Mammary epithelial cell (primary cell): ENCODE data around the gene MRPL17.

Experiments used
- CTCF ChIP-seq, 2 donors: IDR thresholded peaks in 1 of 2; conservative IDR thresholded peaks in 1 of 2; 2 replicates each; pipeline ENCODE4 v1.5.1; 2011 to 2012; ENCODE audit warnings: inconsistent platforms in 2 of 2, low read length in 2 of 2, mild to moderate bottlenecking in 2 of 2, control low read depth in 1 of 2, low read depth in 1 of 2; ENCODE audit not compliant: insufficient read depth in 1 of 2; ENCODE audit errors: extremely low read depth in 1 of 2
- EZH2 ChIP-seq: IDR thresholded peaks from 2 replicates; pipeline ENCODE4 v1.6.1; 2012; ENCODE audit warnings: low read length, inconsistent platforms, borderline replicate concordance

- TF ChIP-seq CTCF (conservative IDR thresholded peaks at IDR 0.05 in 1 of 2, IDR thresholded peaks at IDR 0.05 in 1 of 2; ENCODE audit: extremely low read depth in 1 of 2, insufficient read depth in 1 of 2, low read depth in 1 of 2, low read length in 2 of 2), result no peak
- no peak for TF ChIP-seq EZH2
Observed at GRCh38 chr11:6656936-6657335, 26.2 kb downstream of the MRPL17 start.
